B cell (primary cell): Measurements from ENCODE around the gene CTNNA2.

Experiments
- CTCF ChIP-seq: fragments of 200-600 bp; IDR thresholded peaks from one replicate; pipeline ENCODE4 v1.8.0; 2022; ENCODE audit warnings: antibody characterized with exemption, mild to moderate bottlenecking
- EZH2 ChIP-seq: IDR thresholded peaks from 2 replicates; pipeline ENCODE4 v1.6.1; 2012; ENCODE audit warnings: borderline replicate concordance, low read depth, mild to moderate bottlenecking, moderate library complexity, low read length; ENCODE audit not compliant: insufficient read depth, poor library complexity, severe bottlenecking

GRCh38 chr2:80363330-80363729 lies 850.5 kb downstream of the CTNNA2 start:
- no peak for TF ChIP-seq CTCF
- no peak for TF ChIP-seq EZH2
